ENCODE results near the gene NCOA7. TPM values are rescaled to one million over a fixed set of nuclear protein-coding genes. Genes with fewer than 3 reads are reported as not detected.
"Not testable (repeated sequence)": the region's sequence is repeated elsewhere in the genome, so short reads cannot be mapped to it uniquely, and the experiment has no call there.

The NCOA7 gene
- polyA plus RNA-seq, 4 donors, result 33.7 to 54.6 (median 39.2) TPM

GRCh38 chr6:125753937-125754259 lies 36.9 kb upstream of the NCOA7 start:
- no peak for DNase-seq (ENCODE audit: low read depth in 4 of 4, low spot score in 3 of 4)

GRCh38 chr6:125754566-125754965 lies 36.2 kb upstream of the NCOA7 start:
- no peak for DNase-seq (ENCODE audit: low read depth in 4 of 4, low spot score in 3 of 4)

GRCh38 chr6:125759184-125759902 lies 31.4 kb upstream of the NCOA7 start:
- DNase-seq (ENCODE audit: low read depth in 4 of 4, low spot score in 3 of 4), result no peak

GRCh38 chr6:125759959-125760457 lies 30.8 kb upstream of the NCOA7 start:
- DNase-seq (ENCODE audit: low read depth in 4 of 4, low spot score in 3 of 4), result no peak

- no peak for DNase-seq (ENCODE audit: low read depth in 4 of 4, low spot score in 3 of 4)
Observed at GRCh38 chr6:125764121-125764671, 26.6 kb upstream of the NCOA7 start.

- DNase-seq (ENCODE audit: low read depth in 4 of 4, low spot score in 3 of 4), result no peak
Observed at GRCh38 chr6:125765944-125766343, 24.8 kb upstream of the NCOA7 start.

GRCh38 chr6:125766641-125767040 lies 24.1 kb upstream of the NCOA7 start:
- no peak for DNase-seq (ENCODE audit: low read depth in 4 of 4, low spot score in 3 of 4)

GRCh38 chr6:125769147-125769783 lies 21.5 kb upstream of the NCOA7 start:
- no peak for DNase-seq (ENCODE audit: low read depth in 4 of 4, low spot score in 3 of 4)

- no peak for DNase-seq (ENCODE audit: low read depth in 4 of 4, low spot score in 3 of 4)
Observed at GRCh38 chr6:125773387-125774341, 17.1 kb upstream of the NCOA7 start.

- DNase-seq (ENCODE audit: low read depth in 4 of 4, low spot score in 3 of 4), result not testable (repeated sequence)
Observed at GRCh38 chr6:125776107-125776826, 14.5 kb upstream of the NCOA7 start.

GRCh38 chr6:125779924-125780539 lies 10.7 kb upstream of the NCOA7 start:
- peak in 3 of 4 donors; percentile 88 to 89 (median 88) for DNase-seq (ENCODE audit: low read depth in 4 of 4, low spot score in 3 of 4)

- DNase-seq (ENCODE audit: low read depth in 4 of 4, low spot score in 3 of 4), result peak in 3 of 4 donors; percentile 26 to 71 (median 42)
Observed at GRCh38 chr6:125780540-125781313, 10.0 kb upstream of the NCOA7 start.

- DNase-seq (ENCODE audit: low read depth in 4 of 4, low spot score in 3 of 4), result no peak
Observed at GRCh38 chr6:125781314-125781868, 9.4 kb upstream of the NCOA7 start.

GRCh38 chr6:125784365-125784764 lies 6.4 kb upstream of the NCOA7 start:
- DNase-seq (ENCODE audit: low read depth in 4 of 4, low spot score in 3 of 4), result no peak

GRCh38 chr6:125787791-125788190 lies 3.0 kb upstream of the NCOA7 start:
- no peak for DNase-seq (ENCODE audit: low read depth in 4 of 4, low spot score in 3 of 4)

- DNase-seq (ENCODE audit: low read depth in 4 of 4, low spot score in 3 of 4), result no peak
Observed at GRCh38 chr6:125789167-125789566, 1.6 kb upstream of the NCOA7 start.

- peak in 2 of 4 donors; percentile 31 to 36 for DNase-seq (ENCODE audit: low read depth in 4 of 4, low spot score in 3 of 4)
Observed at GRCh38 chr6:125789576-125790357, 993 bp upstream of the NCOA7 start.

Measured in left renal pelvis (tissue), 4 donors.